GM18526 (cell line): ENCODE results near the gene CRELD2.

Experiments used
- POLR2A ChIP-seq: IDR thresholded peaks from 3 replicates; pipeline ENCODE4 v1.6.1; 2011; ENCODE audit not compliant: insufficient read length; ENCODE audit errors: extremely low read depth

CRELD2 gene

GRCh38 chr22:49929211-49929979 is 11.0 kb downstream of the CRELD2 start:
- TF ChIP-seq POLR2A = no peak

DNA sequence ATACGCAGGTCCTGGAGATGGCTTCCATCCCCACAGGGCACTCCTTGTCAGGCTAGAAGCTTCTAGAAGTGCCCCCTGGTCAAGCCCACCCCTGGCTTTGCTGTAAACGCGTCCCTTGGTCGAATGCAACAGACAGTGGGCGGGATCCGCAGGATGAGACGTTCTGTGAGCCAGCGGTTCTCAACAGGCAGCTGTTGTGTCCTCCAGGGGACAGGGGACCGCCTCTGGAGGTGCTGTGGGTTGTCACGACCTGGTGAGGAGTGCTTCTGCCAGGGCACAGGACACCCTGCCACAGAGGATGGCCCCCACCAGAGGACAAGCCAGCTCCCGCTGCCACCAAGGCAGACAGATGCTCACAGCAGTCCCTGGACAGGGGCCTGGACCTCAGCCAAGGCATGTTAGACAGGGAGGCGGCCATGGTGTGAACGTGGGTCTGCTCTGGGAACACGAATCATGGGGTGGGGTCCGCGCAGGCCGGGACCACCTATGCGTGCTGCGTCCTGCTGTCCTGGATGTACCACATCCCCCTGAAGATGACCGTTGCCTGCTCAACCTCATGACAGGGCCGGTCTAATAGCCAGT is 11.7 kb downstream of the CRELD2 start:
- TF ChIP-seq POLR2A = no peak

DNA sequence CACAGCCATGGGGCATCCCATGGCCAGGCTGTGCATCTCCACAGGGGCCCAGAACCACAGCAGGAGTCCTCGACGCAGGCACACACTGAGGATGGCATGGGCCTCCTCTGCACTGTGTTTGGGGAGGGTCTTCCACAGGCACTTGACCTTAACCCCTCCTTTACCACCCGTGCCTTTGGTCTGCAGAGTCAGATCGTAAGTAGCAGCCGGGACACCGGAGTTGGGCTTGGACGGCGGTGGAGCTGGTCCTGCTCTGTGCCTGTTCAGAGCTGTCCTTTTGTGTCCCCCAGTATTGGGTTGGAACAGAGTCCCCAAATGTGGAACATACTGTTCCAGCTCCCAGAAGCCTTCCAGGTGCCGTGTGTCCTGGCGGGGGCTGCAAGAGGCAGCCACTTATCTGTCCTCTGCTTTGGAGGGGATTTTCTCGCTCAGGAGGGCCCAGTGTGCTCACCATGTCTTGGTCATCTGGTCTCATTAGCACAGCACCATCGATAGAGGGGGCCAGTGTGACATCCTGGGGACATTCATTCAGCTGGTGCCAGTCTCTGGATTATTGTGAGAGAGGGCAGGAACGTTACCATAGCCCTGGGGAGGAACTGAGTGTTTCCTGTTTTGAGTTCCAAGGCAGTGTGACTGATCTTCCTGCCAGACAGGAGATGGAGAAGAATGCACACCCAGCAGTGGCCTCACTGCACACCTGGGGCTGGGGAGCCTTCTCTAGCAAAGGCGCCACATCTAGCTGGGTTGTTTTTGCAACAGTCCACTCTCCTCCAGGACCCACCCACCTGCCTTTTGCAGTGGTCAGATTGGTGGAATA is 12.4 kb downstream of the CRELD2 start:
- no peak for TF ChIP-seq POLR2A

DNA sequence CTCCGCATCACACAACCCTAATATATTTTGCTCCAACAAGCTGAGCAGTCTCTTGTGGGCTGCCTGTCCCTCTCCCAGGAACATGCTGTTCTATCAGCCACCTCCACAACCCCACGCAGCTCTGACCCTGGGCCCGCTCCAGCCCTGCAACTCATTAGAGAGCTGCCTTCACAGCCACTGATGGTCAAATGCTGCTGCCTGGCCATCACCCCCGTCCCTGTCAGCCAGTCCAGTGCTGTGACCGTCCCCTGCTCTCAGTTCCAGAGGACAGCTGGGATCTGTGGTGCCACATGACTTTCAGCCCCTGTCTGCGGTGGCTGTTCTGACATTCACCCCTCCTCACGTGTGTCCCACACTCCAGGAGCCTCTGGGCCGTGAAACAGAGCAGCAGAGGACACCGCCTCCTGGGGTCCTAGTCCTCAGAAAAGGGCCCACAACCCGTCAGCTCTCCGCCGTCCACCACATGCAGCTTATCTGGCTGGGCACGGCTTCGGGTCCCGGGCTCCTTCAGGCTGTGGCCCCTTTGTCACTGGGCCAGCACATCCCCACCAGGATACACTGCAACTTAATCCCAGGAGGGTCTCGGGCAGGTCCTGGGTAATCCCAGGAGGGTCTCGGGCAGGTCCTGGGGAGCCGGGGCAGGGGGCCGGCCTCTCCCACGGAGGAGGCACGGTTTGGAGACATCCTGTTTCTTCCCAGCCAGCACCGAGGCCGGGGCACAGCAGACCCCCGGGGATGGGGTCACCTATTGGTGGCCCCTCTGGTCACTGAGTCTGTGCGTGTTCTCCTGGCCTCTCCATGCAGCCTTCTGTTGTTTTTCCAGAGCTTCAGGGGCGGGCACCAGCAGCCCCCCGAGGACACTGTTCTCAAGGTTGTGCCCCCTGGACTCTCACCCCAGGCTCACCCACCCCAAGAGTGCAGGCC is 15.1 kb downstream of the CRELD2 start:
- TF ChIP-seq POLR2A = no peak

DNA sequence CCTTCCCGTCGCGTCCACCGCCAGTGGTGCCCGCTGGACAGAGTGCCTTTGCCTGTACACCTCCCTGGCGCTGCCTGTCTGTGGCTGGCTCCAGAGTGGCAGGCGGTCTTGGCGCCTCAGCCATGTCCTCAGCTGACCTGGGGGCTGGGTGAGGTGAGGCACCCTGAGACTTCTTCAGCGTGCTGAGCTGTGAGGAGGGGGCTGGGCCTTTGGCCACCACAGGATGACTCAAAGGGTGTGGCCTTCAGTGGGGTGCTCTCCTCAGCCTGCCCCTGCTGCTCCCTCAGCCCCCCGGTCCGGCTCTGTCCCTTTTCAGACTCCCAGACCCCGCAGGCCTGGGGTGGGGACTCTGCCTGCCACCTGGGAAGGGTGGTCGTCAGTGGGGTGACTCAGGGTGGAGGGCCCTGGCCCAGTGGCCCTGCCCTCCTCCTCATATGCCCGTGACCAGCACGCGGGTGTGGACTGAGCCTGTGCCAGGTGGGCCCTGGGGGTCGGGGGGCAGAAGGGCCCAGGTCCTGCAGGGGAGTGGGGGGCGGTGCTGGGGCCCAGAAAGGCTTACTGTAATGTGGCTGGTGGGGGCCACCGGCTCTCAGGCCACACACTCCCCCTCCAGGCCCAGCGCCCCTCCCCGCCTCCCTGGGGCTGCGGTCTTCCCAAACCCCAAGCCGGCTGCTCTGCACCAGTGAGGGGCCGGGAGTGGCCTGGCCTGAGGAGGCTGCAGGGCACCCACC is 15.9 kb downstream of the CRELD2 start:
- TF ChIP-seq POLR2A = peak; percentile 11

DNA sequence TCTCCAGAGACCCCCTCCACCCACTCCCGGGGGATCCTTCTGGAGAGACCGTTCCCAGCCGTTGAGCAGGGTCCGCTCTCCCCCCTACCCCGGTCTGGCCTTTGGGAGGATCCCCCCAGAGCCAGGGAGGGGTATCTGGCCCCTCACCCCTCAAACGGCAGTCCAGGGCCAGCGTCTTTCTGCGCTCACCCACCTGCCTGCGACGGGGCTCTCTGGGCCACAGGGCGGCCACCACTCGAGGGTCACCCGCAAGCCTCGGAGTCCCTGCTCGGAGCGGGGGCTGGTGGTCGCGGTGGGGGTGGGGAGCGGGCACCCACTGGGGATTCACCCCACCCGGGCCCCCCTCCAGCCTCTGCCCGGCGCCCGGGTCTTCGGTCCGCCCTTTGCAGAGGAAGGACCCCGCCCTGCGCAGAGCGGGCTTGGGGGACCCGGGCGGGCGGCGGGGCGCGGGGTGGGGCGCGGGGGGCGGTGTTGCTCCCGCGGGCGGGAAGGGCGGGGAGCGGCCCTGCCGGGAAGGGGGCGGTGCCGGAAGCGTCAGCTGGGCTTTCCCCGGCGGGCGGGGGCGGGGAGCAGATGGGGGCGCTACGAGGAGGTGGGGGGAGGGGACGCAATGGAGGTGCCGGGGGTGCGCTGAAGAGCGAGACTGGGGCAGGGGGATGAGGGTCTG is 16.6 kb downstream of the CRELD2 start:
- no peak for TF ChIP-seq POLR2A

DNA sequence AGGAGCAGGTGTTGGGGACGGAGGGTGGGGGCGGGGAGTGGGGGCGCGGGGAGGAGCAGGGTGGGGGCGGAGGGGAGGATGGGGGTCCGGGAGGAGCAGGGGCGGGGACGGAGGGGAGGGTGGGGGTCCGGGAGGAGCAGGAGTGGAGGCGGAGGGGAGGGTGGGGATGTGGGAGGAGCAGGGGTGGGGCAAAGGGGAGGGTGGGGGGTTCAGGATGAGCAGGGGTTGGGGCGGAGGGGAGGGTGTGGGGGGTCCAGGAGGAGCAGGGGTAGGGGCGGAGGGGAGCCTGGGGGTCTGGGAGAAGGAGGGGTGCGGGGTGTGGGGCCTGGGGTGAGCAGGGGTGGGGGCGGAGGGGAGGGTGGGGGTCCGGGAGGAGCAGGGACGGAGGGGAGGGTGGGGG is 17.1 kb downstream of the CRELD2 start:
- no peak for TF ChIP-seq POLR2A

- peak; percentile 42 for TF ChIP-seq POLR2A
These were observed 17.9 kb downstream of the CRELD2 start for GRCh38 chr22:49936018-49936972.

DNA sequence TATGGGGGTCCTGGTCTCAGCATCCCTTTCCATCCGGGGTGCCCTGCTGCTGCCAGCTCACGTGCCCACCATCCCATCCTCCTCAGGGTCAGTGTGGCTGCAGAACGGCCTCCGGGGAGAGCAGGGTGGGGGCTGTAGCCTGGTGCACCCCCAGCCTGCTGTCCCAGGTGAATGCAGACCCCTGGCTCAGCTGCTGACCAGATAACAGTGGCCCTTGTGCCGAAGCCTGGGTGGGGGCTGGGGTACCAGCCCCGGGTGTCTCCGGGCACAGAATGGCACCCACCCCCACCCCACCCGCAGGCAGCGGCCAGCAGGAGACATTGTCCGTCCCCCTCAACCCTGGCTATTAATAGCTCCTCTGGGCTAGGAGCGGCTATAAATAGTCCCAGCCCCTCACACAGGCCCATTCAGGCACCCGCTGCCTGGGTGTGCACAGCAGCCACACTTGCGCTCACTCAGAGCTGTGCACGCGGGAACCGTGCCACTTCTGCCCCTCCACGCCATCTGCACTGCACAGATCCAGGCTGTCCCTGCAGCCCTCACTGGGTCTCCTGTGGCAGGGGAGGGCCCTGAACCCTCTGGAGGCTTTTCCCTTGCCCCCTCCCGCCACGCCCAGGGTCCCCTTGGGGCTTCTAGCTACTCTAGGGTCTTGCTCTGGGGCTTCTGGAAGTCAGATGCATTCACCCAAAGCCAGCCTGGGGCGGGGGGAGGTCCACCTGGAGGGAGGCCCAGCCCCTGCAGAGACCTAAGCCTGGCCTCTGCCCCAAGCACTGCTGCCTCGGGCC is 18.7 kb downstream of the CRELD2 start:
- no peak for TF ChIP-seq POLR2A

GRCh38 chr22:49937758-49938564 is 19.5 kb downstream of the CRELD2 start:
- no peak for TF ChIP-seq POLR2A

- TF ChIP-seq POLR2A = no peak
These were observed 20.2 kb downstream of the CRELD2 start for GRCh38 chr22:49938565-49939136.
